CD4-positive, alpha-beta T cell treated with Interleukin-2 at 100 ng/mL for 4 hours (primary cell): ENCODE results near the gene TRIP13.
A peak's percentile ranks its signal among the peaks of the same experiment; 100 is the strongest.
"Not testable (repeated sequence)": the region's sequence is repeated elsewhere in the genome, so short reads cannot be mapped to it uniquely, and the experiment has no call there.

Experiments
- DNase-seq: peaks from one replicate; pipeline ENCODE4 v3.0.0-alpha.2; 2020; ENCODE audit warnings: low spot score

Gene TRIP13, protein sequence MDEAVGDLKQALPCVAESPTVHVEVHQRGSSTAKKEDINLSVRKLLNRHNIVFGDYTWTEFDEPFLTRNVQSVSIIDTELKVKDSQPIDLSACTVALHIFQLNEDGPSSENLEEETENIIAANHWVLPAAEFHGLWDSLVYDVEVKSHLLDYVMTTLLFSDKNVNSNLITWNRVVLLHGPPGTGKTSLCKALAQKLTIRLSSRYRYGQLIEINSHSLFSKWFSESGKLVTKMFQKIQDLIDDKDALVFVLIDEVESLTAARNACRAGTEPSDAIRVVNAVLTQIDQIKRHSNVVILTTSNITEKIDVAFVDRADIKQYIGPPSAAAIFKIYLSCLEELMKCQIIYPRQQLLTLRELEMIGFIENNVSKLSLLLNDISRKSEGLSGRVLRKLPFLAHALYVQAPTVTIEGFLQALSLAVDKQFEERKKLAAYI

DNA sequence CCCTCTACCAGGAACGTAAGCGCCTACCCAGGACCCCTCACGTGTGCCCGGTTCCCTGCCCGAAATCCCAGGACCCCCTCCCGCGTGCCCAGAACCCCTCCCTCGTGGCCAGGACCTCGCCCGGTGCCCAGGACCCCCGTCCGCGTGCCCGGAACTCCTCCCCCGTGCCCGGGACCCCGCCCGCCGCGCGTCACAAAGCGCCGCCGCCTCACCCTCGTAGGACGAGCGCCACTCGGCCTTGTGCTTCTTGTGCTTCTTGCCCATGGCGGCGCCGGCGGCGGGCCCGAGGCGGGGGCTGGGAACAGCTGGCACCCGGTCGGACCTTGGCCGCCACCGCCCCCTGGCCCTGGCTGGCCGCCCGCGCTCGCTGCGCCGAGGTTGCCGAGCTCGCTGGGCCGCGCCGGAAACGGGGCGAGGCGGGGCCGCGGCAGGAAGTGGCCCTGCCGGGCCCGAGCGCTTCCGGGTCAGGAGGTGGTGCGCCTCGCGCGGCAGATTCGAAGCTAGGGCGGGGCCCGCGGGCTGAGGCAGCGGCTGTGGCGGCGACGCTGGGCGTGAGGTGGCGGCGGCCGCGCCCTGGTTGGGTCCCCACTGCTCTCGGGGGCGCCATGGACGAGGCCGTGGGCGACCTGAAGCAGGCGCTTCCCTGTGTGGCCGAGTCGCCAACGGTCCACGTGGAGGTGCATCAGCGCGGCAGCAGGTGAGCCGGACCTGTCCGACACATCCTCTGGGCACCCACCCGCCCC lies at the start of gene TRIP13, which contains the start of gene BRD9:
Gene TRIP13, plus strand, starts transcription at position 491 of the 743 bp plus-strand sequence. Its CDS starts 115 bp downstream, at position 606.
Gene BRD9, minus strand, starts transcription at position 408 of the 743 bp plus-strand sequence. Its CDS starts 144 bp downstream, at position 264.
- DNase-seq: peak; percentile 79

DNA sequence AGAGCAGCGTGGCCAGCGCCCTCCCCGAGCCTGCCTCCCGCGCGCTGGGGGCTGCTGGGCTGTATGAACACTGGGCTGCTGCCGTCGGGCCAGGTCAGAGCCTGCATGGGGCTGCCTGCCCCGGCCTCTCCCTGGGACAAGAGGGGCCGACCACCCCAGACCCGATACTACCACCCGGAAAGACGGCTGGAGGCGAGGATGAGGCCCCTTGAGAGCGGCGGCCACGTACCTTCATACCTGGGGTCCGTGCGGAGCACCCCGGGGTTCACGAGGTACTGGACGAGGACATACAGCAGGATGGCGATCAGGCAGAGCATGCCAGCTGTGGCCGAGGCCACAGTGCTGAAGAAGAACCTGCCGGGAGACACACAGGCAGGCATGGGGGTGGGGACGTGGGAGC lies 49.3 kb upstream of the TRIP13 start:
- DNase-seq: not testable (repeated sequence)

DNA sequence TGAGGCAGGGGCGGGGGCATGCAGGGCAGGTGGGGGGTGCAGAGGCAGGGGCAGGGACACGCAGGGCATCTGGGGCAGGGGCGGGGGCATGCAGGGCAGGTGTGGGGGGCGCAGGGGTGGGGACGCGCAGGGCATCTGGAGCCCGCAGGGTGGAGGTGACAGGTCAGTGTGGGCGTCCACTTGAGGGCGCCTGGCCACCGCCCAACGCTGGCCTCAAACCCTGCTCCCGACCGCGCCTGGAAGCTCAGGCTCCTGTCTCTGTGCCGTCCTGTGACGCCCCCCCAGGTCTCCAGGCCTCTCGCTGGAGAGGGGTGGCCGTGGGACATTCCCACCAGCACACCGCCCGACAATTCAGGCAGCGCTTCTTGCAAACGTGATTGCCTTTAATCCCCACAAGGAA lies 48.8 kb upstream of the TRIP13 start:
- not testable (repeated sequence) for DNase-seq

DNA sequence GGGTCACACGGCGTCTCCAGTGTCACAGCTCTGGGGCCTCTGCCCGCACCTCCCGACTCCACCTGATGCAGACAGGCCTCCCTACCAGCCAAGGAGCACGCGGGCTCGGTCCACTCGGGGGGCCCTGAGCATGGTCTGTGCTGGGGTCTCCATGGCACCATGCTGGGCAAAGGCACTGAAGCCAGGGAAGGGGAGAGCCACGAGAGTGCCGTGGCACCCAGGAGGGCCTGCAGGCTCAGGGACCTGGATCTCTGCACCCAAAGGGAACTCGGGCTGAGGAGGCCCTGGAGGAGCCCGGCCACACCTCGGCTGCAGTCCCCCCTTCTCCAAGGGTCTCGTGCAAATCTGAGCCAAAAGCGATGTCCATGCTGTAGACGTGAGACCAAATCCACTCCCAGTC lies 48.3 kb upstream of the TRIP13 start:
- DNase-seq: not testable (repeated sequence)

DNA sequence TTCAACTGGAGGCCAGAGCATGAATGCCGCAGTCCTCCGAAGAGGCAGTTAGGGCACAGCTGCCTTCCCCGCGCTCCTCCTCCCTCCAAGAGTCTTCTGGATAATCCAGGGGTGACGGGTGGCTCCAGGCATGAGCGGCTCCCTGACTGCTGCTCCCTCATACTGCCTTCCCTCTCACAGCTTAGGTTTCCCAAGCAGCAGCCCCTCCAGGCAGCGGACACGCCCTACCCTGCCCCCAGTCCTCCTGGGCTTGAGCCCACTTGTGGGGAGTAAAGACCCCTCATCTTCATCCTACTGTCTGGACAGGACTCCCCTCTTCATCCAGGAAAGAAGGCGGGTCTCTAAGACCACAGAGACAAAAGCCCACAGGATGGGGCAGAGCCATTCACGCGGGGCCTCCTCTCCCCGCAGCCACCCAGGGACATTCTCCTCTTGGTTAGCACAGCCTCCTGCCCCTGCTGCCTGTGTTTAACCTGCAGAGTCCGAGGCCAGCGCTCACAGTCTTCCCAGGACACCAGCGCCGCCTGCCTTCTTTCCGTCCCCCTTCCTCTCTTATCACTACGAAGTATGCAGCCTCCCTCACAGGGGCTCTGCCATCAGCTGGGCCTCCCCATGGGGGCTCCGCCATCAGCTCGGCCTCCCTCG lies 47.5 kb upstream of the TRIP13 start:
- not testable (repeated sequence) for DNase-seq

DNA sequence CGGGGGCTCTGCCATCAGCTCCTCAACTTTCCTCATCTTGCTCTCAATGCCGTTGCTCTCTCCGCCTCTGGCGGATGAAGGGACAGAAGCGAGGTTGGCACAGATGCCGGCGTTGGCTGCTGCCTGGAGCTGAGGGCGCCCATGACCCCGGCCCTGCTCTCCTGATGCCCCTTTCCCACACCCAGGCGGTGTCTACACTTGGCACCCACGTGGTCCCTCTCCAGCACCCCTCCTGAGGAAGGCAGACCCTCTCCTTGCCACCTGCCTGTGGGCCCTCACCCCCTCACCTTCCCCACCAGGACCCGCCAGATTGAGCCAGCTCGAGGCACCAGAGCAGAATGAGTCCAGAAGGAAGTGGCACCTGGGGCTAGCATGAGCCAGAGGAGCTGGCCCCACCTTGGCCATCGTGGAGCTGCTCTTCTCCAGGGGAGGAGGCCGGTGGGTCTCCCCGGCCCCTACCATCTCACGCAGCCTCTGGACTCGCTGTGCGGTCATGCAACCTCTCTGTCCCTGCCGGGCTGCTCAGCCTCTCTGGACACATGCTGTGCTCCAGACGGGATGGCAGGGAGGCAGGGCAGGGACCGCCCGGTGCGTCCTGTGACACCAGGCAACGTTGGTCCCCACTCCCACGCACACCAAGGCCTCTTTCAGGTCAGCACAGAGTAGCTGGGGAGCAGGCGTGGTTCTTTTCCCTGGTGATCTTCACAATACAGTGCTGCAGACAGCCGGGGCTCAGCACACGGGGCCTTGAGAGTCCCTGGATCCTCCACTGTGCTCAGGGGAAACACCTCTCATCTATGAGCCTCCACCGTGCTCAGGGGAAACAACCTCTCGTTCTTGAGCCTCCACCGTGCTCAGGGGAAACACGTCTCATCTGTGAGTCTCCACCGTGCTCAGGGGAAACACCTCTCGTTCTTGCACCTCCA lies 46.7 kb upstream of the TRIP13 start:
- not testable (repeated sequence) for DNase-seq

DNA sequence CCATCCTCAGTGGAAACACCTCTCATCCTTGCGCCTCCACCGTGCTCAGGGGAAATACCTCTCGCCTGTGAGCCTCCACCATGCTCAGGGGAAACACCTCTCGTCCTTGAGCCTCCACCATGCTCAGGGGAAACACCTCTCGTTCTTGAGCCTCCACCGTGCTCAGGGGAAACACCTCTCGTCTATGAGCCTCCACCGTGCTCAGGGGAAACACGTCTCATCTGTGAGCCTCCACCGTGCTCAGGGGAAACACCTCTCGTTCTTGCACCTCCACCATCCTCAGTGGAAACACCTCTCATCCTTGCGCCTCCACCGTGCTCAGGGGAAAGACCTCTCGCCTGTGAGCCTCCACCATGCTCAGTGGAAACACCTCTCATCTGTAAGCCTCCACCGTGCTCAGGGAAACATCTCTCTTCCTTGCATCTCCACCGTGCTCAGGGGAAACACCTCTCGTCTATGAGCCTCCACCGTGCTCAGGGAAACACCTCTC lies 46.0 kb upstream of the TRIP13 start:
- DNase-seq: peak; percentile 19

DNA sequence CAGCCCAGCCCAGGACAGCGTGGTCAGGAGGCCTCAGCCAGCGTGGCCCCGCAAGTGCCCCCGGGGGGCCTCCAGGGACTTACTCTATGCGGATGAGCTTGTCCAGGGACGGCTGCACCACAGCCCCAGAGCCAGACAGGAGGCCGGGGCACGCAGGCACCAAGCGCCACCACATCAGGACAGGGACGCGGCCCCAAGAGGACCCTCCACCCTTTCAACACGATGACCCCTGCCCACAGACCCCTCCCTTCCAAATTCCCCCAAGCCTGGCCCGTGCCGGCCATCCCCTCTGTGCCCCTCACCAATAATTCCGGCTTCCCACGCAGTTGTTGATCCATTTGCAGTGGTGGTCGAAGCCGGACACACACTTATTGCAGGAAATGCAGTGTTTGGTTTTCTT lies 45.5 kb upstream of the TRIP13 start:
- not testable (repeated sequence) for DNase-seq

DNA sequence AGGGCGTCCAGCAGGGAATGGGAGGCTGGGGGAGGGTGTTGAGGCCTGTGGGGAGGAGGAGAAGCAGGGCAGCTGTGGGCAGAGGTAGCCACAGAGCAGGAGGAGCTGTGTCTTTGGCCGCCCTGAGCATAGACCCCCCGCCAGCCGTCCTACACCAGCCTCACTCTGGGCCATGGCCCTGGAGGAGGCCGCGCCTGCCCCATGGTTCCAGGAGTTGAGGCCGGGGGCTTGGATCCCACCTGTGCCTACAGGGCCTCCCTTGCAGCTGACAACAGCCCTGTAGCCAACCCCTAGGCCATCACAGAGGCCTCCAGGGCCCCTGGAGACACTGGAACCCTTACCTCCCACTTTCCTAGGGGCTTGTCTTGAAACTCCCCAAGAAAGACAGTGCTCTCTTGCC lies 44.9 kb upstream of the TRIP13 start:
- not testable (repeated sequence) for DNase-seq

DNA sequence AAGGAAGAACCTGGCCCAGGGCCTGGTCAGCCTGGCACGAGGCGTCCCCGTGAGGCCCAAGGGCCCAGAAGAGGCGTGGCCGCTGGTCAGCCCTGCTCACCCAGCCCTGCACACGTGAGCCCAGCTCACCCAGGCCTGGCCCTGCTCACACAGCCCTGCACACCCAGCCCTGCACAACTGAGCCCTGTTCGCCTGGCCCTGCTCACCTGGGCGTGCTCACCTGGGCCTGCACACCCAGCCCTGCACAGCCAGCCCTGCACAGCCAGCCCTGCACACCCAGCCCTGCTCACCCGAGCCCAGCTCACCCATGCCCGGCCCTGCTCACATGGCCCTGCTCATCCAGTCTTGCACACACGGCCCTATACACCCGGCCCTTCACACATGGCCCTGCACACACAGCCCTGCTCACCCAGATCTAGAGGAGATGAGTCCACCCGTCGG lies 44.0 kb upstream of the TRIP13 start:
- no peak for DNase-seq

DNA sequence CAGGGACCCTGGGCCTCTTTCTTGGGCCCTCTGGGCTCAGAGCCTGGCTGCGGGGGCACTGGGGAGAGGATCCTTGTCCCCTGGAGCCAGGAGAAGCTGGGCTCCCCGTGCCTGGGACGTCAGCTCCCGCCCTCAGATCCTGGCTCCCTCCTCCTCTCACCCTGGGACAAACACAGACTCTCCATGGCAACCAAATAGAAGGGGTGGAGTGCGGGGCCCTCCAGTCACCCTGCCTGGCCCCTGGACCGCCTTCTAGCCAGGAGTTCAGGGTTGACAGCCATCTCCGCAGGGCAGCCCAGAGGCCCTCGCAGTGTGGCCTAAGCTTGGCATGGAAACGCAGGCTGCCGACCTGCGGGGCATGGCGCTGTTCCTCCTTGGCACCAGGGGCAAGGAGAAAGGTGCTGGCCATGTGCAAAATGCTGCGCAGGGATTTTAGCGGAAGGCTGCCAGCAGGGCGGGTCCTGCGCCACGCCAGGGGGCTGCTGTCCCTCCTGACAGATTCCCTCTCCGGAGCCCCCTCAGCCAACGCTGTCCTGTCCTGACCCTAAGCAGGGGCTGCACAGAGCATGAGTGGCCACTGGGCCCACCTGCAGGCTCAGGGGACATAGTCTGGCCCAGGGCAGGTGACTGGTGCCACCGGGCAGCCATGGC lies 42.9 kb upstream of the TRIP13 start:
- peak; percentile 30 for DNase-seq

DNA sequence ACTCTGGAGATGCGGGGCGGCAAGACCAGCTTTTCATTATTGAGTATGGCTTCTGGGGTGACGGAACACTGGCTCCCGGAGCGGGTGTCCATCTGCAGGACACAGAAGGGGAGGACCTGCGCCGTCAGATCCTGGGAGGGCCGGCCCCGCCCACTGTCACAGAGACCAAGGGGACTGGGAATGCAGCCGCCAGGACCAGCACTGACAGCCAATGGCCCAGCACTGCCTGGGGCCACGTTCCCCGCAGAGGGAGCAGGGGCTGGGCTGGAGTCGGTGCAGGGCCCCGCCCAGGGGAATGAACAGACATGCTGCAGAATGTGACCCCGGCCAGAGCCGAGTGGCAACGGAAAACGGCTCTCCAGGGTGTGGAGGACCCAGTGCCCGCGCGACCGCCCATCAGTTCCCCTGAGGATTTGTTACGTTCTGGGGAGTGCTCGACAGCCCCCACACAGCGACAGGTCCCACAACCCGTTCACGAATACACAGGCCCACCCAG lies 42.1 kb upstream of the TRIP13 start, which contains the start of gene ZDHHC11:
Gene ZDHHC11, minus strand, starts transcription at position 476 of the 496 bp plus-strand sequence. Its CDS starts 384 bp downstream, at position 92.
- no peak for DNase-seq

DNA sequence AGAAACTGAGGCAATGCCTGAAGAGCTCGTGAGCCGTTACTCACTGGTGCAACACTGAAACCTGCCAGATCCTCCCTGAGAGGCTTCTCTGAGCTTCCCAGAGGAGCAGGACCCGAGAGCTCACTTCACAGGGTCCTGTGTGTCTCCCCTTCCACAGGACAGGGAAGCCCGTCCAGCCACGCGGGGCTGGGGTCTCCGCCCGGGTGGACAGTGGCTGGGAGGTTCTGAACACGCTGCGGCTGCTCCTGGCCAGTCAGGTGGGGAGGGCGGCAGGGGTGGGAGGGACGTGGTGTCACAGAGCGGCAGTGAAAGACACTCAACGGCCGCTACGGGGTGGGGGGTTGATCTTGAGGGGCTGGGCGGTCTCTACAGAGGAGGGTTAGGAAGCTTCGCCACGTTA lies 41.6 kb upstream of the TRIP13 start:
- DNase-seq: no peak

DNA sequence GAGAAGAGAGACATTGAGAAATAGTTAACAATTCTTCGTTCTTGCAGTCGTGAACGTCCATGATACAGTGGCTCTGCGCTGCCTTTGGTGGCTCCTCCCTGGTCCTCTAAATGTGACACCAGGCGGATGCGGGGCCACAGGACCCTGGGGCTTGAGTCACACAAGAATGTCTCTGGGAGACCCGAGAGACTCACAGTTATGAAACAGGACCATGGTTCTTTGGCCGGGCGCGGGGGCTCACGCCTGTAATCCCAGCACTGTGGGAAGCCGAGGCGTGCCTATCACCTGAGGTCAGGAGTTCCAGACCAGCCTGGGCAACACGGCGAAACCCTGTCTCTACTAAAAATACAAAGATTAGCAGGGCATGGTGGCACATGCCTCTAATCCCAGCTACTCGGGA lies 41.1 kb upstream of the TRIP13 start:
- no peak for DNase-seq

DNA sequence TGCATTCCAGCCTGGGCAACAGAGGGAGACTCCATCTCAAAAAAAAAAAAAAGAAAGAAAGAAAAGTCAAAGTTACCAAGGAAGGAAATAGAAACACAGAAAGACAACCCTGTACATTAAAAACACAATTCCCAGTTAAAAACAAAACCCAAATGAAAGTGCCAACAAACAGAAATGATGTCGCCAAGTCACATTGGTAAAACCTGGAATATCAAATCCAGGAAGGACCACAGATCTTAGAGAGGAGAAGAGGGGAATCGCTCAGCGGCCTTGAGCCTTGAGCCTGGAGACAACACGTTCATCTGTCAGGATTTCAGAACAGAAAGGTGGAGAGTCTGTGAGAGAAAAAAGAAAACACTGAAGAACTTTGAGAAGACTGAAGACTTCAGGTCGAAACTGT lies 40.7 kb upstream of the TRIP13 start:
- no peak for DNase-seq

DNA sequence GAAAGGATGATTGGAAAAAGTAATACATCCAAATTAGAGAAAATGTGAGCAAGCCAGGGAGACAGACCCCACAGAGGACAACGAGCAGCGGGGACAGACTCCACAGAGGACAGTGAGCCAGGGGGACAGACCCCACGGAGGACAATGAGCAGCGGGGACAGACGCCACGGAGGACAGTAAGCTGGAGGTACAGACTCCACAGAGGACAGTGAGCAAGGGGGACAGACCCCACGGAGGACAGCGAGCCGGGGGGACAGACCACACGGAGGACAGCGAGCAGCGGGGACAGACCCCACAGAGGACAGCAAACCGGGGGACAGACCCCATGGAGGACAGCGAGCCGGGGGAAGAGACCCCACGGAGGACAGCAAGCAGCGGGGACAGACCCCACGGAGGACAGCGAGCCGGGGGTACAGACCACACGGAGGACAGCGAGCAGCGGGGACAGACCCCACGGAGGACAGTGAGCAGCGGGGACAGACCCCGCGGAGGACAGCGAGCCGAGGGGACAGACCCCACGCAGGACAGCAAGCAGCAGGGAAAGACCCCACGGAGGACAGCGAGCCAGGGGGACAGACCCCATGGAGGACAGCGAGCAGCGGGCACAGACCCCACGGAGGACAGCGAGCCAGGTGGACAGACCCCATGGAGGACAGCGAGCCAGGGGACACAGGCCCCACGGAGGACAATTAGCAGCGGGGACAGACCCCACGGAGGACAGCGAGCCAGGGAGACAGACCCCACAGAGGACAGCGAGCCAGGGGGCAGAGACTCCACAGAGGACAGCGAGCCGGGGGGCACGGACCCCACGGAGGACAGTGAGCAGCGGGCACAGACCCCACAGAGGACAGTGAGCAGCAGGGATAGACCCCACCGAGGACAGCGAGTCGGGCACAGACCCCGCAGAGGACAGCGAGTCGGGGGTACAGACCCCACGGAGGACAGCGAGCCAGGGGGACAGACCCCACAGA lies 40.0 kb upstream of the TRIP13 start:
- no peak for DNase-seq

DNA sequence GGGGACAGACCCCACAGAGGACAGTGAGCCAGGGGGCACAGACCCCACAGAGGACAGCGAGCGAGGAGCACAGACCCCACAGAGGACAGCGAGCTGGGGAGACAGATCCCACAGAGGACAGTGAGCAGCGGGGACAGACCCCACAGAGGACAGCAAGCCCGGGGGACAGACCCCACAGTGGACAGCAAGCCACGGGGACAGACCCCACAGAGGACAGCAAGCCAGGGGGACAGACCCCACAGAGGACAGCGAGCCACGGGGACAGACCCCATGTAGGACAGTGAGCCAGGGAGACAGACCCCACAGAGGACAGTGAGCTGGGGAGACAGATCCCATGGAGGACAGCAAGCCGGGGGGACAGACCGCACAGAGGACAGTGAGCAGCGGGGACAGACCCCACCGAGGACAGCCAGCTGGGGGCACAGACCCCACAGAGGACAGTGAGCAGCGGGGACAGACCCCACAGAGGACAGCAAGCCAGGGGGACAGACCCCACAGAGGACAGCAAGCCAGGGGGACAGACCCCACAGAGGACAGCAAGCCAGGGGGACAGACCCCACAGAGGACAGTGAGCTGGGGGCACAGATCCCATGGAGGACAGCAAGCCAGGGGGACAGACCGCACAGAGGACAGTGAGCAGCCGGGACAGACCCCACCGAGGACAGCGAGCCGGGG lies 39.1 kb upstream of the TRIP13 start:
- DNase-seq: not testable (repeated sequence)

DNA sequence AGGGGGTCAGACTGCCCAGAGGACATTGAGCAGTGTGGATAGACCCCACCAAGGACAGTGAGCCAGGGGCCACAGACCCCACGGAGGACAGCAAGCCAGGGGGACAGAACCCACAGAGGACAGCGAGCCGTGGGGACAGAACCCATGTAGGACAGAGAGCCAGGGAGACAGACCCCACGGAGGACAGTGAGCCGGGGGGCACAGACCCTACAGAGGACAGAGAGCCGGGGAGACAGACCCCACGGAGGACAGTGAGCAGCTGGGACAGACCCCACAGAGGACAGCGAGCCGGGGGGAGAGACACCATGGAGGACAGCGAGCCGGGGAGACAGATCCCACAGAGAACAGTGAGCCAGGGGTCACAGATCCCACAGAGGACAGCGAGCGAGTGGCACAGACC lies 38.5 kb upstream of the TRIP13 start:
- no peak for DNase-seq
